Inferior parietal cortex (tissue), 1 donor: ENCODE results near the gene RAB30.
"Not testable (repeated sequence)": the region's sequence is repeated elsewhere in the genome, so short reads cannot be mapped to it uniquely, and the experiment has no call there.

Experiments used
- DNase-seq: peaks from one replicate; pipeline ENCODE4 v3.0.0-alpha.2; 2016; ENCODE audit errors: extremely low spot score

RAB30 gene

DNA sequence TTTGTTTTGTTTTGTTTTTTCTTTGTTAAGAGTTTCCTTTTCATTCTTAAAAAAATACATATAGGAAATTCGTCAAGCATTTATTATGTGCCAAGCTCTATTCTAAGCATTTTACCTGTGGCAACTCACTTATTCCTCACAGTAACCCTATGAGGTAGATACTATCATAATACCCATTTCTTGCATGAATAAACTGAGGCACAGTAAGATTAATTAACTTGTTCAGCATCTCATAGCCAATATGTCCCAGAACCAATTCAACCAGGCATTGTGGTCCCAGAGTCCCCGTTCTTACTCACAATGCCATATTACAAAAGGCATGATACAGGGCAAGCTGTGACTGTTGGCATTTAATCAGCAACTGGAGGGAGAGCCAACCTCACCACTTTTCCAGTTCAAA, 83.7 kb downstream of the RAB30 start:
- DNase-seq: no peak

DNA sequence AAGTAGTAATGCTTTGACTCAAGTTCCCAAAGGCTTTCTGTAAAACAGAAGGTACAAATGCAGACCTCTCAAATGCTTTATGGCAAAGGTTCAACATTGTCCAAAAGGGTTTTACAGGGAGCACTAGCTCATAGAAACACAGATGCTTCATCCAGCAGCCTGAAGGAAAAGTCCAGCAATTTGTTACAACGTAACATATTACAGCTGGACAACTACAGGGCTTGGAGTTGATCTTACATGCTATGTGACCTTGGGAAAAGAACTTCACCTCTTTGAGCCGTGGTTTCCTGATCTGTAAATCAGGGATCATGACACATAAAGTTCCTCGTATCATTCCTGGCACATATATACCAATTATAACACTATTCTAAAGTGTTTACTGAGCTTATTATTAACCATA, 85.3 kb downstream of the RAB30 start:
- no peak for DNase-seq

DNA sequence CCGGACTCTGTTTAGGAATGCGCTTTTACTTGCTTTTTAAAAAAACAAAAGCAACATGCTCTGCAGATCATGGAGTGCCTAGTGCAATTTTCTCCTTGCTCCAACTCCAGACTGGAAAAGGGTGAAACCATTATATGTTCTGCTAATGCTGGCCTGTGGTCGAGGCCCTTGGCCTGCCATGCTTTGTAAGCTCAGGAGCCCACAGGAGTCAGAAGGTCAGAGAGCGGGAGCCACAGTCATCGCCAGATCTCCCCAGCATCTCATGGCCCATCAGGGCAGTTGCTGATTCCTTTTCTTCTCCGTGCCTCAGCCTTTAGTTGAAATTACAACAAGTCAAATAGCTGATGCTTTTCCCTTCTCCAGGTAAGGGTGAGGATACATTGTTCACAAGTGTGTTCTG, 89.8 kb downstream of the RAB30 start:
- no peak for DNase-seq

DNA sequence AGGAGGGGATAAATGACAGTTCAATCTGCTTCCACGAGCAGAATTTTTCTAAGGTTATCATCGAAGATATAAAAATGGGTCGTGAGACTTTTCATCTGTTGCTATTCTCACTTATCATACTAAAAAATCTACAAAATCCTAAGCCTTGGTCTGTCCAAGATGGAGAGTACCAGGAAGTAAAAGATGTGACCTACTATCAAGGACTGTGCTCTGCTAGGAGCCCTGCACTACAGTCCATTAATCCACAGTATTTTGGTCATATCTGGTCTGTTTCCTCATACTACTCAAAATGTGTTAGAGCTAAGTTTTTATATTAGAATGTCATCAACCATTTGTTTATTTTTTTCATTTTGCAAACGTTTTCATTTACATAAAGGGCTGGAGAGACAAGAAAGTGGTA, 90.8 kb downstream of the RAB30 start:
- DNase-seq: no peak

DNA sequence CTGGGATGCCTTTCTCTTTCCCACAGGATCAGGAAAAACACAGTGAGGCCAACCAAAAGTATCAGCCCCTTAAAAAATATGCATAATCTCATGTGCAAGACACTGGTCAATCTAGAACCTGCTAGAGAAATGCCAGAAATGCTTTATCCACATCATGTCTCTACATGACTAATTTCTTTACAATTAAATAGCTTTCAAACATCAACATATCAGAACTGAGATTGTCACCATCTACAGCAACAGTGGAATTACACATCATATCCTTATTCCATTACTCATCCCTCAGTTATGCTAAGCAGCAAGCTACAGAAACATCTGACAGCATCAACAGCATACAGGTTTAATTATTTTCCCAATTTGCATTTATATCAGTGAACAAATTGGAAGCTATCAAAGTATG, 91.4 kb downstream of the RAB30 start:
- no peak for DNase-seq

DNA sequence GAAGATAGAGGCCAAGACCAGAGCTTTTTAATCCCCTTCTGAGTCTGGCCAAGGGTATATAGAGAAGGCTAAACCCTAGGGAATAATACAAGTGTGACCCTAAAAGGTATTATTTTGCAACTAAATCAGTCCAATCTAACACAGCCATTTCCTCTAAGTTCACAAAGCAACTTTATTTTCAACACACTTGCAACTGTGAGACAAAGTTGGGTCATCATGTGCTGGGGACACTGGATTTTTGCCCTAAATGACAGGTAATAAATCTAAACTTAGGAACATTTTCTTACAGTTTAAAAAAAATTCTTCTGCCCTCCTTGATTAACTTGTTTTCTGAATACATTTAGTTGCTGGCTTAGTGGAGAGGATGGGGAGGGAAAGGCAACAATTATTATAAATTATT, 91.9 kb downstream of the RAB30 start:
- DNase-seq: no peak

DNA sequence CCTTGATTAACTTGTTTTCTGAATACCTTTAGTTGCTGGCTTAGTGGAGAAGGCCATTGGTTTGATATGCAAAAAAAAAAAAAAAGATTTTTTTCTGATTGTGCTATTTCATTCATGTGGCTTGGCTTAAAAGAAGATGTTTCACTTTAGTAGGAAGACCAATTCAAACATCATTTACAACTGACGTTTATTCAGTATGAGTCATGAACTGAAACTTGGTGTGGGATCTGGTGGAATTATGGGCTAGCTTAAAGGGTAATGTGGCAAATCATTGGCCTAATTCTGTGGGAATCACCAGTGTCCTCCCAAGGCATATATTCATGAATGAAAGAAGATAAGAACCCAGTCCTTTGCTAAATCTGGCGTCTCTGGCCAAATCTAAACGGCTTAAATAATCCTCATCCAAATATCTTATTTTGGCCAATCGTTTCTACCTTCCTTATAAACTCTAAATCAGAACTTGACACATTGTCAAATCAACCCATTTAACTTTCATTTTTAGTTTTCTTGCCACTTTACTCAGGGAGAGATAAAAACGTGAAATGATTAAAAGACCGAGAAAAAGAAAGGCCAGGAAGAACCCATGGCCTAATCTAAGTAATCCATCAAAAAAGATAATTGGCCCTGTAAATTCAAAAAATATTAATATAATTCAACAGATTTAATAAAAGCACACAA, 93.1 kb downstream of the RAB30 start:
- no peak for DNase-seq

DNA sequence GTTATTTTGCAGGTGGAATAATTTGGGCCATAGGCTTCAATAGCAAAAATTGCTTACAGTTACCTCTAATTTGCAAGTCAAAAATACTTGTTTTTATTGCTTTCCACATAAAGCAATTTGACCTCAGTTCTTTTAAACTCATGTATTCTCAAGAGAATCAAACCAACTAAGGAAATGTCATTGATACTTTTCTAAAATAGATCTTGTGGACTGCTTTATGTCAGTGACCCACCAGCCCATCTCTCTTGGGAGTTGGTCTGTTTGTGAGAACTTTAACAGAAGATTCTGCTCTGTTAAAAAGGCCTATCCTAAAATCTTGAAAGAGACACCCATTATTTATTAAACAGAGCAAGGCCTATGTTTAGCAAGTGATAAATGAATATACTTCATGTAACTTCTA, 94.9 kb downstream of the RAB30 start:
- DNase-seq: no peak

DNA sequence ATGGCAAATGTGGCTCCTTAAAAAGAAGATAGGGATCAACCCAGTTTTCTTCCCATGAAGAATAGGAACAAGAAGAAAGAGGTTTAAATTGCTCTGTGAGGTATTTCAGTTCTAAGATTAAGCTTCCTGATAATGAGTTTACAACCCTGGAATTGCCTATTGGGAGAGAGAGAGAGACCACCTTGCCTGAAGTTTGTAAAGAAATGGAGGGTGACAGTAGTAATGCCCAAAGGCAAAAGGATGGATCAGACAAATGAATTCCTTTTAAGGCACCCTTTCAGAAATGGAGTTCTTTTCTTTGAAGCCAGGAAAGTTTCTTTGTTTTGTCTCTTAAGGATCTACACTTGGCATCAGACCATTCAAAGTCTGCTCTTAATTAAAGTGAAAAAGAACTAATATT, 95.8 kb downstream of the RAB30 start:
- no peak for DNase-seq

DNA sequence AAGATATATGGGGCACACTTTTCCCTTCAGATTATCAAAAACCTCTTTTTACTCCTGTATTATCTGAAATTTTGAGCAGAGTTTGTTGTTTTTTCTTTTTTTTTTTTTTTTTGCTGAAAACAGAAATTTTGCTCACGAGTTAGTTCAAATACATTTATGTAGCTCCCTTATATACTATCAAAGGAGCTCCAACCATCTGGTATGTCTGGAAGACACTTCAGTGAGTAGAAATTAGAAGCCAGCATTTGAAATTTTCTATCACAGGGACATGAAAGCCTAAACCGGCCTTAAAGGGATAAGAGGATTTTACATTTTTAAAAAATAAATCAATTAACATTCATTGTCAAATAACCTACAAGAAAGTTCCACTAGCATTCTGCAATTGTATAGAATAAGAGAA, 96.8 kb downstream of the RAB30 start:
- no peak for DNase-seq

DNA sequence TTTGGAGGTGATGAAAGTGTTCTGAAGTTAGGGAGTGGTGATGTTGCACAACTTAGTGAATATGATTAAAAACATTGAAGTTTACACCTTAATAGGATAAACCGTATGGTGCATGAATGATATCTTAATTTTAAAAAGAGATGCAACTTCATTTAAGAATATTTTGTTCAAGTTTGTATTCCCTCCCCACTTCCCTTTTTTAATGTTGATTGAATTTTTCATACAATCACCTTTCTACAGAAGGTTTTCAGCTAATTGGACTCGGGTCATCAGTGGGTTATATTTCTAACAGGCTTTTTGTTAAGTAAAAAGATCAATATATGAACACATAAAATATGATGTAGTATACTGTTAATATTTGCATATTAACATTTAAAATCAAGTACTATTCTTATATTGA, 97.6 kb downstream of the RAB30 start:
- DNase-seq: no peak

DNA sequence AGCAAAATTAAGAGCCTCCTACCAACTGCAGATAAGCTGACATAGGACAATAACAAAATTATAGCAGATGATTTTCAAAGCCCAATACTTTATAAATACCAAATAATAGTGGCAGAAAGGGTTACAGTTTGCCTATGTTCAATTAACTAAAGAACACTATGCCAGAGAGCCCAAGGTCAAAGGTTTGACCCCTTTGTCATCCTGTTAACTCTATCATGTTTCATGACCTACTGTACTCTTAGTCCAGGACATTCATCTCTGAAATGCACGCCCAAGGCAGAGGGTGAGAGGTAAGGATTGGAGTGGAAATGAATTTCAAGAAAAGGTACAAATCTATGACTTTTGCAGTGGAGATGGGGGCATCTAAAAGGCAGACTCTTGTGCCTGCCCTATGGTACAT, 99.6 kb downstream of the RAB30 start:
- DNase-seq: no peak

DNA sequence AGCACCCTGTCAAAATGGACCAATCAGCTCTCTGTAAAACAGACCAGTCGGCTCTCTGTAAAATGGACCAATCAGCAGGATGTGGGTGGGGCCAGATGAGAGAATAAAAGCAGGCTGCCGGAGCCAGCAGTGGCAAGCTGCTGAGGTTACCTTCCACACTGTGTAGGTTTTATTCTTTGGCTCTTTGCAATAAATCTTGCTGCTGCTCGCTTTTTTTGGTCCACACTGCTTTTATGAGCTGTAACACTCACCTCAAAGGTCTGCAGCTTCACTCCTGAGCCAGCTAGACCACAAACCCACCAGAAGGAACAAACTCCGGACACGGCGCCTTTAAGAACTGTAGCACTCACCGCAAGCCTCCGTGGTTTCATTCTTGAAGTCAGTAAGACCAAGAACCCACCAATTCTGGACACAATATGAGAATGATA, 100.2 kb downstream of the RAB30 start:
- DNase-seq: not testable (repeated sequence)

DNA sequence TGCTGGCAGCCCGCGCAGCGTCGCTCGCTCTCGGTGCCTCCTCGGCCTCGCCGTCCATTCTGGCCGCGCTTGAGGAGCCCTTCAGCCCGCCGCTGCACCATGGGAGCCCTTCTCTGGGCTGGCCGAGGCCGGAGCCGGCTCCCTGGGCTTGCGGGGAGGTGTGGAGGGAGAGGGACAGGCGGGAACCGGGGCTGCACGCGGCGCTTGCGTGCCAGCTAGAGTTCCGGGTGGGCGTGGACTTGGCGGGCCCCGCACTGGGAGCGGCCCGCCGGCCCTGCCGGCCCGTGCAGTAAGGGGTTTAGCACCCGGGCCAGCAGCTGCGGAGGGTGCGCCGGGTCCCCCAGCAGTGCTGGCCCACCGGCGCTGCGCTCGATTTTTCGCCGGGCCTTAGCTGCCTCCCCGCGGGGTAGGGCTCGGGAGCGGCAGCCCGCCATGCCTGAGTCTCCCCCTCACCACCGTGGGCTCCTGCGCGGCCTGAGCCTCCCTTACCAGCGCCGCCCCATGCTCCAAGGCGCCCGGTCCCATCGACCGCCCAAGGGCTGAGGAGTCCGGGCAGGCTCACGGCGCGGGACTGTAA, 101.1 kb downstream of the RAB30 start:
- DNase-seq: not testable (repeated sequence)

DNA sequence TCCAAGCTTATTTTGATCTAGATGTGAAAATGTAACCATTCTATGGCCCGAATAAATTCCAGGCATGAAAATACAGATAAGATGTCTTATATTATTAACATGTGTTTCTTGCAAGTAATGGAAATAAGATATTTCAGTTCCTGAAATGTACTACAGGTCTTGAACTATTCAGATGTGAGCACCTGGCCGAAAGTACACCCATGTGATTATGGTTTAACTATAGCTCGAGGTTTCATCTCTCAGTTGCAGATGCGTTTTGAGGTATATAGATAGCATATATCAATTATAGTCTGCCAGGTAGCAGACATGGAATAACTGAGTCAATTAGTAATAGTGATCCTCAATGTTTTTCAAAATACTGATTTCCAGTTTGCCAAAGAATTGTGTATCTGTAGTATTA, 101.9 kb downstream of the RAB30 start:
- no peak for DNase-seq

DNA sequence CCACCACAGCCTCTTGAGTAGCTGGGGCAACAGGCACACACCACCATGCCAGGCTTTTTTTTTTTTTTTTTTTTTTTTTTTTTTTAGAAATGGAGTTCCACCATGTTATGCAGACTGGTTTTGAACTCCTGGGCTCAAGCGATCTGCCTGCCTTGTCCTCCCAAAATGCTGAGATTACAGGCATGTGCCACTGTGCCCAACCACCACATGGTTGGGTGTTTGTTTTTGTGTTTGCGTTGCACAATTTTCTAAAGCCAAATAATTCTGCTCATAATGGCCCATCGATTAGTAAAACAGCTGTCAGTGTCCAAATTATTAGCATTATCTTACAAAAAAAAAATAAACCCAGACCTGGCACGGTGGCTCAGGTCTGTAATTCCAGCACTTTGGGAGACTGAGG, 104.3 kb downstream of the RAB30 start:
- no peak for DNase-seq

DNA sequence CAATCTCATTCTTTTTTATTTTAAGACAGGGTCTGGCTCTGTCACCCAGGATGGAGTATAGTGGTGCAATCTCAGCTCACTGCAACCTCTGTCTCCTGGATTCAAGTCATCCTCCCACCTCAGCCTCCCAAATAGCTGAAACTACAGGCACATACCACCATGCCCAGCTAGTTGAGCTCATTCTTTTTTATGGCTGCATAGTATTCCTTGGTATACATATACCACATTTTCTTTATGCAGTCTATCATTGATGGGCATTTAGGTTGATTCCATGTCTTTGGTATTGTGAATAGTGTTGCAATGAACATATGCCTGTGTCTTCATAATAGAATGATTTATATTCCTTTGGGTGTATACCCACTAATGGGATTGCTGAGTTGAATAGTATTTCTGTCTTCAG, 109.7 kb downstream of the RAB30 start:
- DNase-seq: not testable (repeated sequence)

DNA sequence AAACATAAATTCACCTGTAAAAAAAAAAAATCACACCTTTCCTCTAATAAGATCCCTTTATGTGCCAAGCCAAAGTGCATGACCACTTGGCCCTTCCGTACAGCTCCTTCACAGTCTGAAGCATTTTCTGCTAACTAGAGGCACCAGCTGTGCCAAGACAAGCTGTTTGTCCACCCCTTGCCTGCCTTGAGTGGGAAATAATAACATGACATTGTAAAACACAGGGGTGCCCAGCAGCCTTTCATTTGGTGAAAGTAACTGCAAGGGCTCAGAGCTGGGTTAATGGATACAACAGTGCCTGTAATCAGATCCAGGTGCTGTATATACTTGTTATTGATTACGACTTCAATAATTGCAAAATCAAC, 110.9 kb downstream of the RAB30 start:
- DNase-seq: no peak

DNA sequence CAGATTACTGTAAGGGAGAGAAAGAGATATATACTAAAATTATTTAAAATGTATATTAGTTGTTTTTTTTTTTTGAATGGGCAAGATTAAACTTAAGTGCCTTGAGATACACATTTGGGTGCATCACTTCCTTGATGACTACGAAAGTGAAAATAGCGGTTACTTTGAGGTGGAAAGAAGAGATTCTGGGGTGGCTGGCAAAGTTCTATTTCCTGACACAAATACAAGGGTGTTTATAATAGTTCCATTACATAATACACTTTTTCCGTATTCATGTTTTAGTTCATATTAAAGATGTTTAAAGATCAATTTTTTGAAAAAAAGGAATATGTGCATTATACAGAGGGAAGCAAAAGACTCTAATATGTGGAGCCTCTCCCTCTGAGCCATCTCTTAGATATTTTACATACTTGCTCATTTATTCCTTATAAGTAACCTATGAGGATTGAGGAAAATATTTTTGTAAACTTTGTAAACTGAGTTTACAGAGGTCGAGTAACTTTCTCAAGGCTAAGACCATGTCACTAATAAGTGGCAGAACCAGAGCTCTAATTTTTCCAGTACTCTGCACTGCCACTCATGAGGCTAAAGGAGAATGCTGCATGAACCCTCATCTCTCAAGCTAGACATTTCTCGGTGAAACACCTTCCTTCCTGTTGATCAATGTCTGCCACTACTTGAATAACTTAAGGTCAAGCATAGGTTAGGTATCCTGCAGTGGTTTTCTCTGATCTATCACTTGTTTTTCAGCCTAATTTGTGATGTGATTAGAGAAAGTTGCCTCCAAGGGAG, 111.5 kb downstream of the RAB30 start:
- no peak for DNase-seq

DNA sequence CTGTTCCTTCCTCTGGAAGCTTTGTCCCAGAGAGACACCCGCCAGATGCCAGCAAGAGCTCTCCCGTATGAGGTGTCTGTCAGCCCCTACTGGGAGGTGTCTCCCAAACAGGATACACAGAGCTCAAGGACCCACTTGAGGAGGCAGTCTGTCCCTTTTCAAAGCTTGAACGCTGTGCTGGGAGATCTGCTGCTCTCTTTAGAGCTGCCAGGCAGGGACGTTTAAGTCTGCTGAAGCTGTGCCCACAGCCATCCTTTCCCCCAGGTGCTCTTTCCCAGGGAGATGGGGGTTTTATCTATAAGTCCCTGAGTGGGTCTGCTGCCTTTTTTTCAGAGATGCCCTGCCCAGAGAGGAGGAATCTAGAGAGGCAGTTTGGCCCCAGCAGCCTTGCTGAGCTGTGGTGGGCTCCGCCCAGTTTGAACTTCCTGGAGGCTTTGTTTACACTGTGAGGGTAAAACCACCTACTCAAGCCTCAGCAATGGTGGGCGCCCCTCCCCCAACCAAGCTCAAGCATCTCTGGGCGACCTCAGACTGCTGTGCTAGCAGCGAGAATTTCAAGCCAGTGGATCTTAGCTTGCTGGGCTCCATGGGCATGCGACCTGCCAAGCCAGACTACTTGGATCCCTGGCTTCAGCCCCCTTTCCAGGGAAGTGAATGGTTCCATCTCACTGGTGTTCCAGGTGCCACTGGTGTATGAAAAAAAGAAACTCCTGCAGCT, 115.8 kb downstream of the RAB30 start:
- not testable (repeated sequence) for DNase-seq

DNA sequence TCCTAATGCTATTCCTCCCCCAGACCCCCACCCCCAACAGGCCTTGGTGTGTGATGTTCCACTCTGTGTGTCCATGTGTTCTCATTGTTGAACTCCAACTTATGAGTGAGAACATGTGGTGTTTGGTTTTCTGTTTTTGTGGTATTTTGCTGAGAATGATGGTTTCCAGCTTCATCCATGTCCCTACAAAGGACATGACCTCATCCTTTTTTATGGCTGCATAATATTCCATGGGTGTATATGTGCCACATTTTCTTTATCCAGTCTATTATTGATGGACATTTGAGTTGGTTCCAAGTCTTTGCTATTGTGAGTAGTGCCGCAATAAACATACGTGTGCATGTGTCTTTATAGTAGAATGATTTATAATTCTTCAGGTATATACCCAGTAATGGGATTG, 121.2 kb downstream of the RAB30 start:
- DNase-seq: not testable (repeated sequence)

DNA sequence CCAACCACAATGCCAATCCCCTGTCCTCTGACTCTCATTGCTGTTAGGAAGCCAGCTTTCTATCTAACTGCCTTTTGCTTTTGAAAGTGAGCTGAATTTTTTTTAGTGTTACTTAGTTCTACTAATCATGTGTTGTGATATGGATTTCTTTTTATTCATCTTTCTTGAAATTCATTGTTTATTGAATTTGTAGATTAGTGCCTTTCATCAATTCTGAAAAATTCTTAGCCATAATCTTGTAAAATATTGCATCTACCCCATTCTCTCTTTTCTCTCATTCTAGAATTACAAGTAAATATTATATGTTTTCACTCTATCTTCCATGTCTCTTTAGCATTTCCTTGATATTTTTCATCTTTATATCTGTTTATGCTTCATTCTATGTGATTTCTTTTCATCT, 122.3 kb downstream of the RAB30 start:
- DNase-seq: no peak

DNA sequence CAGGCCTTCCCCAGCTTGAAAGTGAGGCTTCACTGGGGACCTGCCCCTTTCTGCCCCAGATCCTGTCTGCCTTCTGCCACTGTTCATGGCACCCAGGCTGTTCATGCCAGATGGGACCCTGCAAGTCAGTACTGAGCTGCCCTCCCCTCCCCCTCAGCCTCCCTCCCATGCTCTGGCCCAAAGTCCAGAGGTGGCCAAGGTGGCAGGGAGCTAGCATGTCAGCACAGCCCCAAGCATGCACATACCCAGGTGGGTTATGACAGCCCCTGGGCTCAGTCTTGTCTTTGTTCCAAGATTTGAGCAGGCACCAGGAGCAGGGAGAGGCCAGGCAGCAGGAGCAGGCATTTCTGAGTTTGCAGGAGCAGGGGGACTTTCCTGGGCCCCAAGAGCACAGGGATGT, 126.0 kb downstream of the RAB30 start:
- no peak for DNase-seq
